MM.1S (cell line): ENCODE results near the gene WDR75.

ENCODE experiments used
- EZH2 ChIP-seq: fragments of 300-600 bp; sonication (generic); optimal IDR thresholded peaks from 2 replicates; pipeline ENCODE3; 2017; ENCODE audit warnings: low read depth, mild to moderate bottlenecking, antibody characterized with exemption, low read length, mixed read lengths
- TF ChIP-seq, protein P1 (sequence below): fragments of 300-600 bp; sonication (generic); IDR thresholded peaks from 2 replicates; pipeline ENCODE4 v1.5.1; 2016; ENCODE audit warnings: antibody characterized with exemption, low read length, mixed read lengths

DNA sequence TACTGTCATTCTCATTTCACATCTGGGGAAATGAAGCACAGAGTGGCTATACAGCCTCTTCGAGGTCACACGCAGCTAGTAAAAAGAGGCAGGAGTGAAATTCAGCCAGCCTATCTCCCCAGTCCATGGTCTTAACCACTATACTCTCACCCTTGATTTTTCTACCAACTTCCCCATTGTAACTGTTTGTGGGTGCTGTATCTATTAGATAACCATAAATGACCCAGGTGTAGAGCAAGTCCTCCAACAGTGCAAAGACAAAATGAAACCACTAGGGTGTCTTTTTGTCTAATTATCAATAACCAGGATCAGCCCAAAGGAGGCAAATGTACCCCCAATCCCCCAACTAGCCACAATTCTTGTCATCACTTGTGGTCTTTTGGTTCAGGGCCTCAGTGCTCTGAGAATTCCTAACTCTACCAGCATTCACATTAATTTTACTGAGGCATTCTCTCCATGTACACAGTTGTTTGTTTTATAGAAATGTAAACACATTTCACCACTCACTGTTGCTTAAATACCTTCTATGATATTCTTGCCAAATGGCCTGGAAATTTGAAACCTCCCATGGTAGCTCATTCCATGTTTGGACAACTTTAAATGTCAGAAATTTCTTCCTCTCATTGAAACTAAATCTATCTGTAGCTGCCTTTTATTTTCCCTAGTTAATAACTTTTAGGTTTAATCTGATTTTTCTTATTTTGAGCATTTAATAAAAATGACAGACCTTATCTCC is 80.6 kb downstream of the WDR75 start:
- TF ChIP-seq, protein P1, sequence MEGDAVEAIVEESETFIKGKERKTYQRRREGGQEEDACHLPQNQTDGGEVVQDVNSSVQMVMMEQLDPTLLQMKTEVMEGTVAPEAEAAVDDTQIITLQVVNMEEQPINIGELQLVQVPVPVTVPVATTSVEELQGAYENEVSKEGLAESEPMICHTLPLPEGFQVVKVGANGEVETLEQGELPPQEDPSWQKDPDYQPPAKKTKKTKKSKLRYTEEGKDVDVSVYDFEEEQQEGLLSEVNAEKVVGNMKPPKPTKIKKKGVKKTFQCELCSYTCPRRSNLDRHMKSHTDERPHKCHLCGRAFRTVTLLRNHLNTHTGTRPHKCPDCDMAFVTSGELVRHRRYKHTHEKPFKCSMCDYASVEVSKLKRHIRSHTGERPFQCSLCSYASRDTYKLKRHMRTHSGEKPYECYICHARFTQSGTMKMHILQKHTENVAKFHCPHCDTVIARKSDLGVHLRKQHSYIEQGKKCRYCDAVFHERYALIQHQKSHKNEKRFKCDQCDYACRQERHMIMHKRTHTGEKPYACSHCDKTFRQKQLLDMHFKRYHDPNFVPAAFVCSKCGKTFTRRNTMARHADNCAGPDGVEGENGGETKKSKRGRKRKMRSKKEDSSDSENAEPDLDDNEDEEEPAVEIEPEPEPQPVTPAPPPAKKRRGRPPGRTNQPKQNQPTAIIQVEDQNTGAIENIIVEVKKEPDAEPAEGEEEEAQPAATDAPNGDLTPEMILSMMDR = no peak
- TF ChIP-seq EZH2 = no peak
